Testis (tissue), 2 donors: ENCODE measurements around the gene PRRT1B.

Experiments used
- CTCF ChIP-seq, 3 experiments: fragments of 450-650 bp in 2 of 3; fragments of 200-600 bp in 1 of 3; sonication (generic) in 1 of 3; IDR thresholded peaks; one replicate each; pipeline ENCODE4 v1.5.1; 2016 to 2019; ENCODE audit warnings: antibody characterized with exemption in 3 of 3, mild to moderate bottlenecking in 2 of 3, moderate library complexity in 1 of 3
- POLR2A ChIP-seq: fragments of 450-650 bp; IDR thresholded peaks from one replicate; pipeline ENCODE4 v1.6.1; 2017; ENCODE audit warnings: antibody characterized with exemption, mild to moderate bottlenecking, moderate library complexity

DNA sequence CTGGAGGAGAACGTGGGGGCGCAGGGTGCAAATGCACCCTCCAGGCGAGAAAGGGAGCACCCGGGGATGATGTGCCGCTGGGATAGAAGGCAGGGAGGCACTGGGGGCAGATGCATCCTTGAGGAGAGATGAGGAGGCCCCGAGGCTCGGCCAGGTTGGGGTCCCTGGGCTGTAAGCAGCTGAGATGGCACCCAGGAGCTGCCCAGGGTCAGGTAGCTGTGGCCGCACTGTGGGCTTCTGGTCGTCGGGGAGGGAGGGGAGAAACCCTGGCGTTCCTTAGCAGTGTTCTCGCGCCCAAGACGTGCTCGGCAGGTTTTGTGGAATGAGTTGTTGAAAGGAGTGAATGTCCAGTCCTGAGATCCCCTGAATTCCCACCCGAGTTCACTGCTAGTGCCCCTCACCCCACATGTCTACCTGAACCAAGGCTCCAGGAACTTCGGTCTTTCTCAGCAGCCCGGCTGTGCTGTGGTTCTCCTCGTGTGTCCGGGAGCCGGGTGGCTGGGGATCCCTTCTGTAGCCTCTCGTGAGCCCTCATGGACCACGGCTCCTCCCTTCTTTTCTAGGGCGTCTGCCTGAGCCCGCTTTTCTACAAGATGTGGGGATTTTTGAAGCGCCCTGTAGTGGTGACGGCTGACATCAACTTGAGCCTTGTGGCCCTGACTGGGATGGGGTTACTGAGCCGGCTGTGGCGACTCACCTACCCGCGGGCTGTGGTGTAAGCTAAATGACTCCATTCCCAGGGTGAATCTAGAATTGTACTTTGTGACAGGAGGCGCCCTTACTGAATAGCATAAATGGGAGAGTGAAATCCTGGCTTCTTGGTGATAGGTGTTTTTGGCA, 41.5 kb upstream of the PRRT1B start:
- no peak for TF ChIP-seq CTCF (IDR thresholded peaks at IDR 0.05)
- TF ChIP-seq POLR2A, result no peak
